Effector memory CD4-positive, alpha-beta T cell (primary cell): ENCODE results near the gene KCND2.

Experiments
- DNase-seq, 3 donors: peaks; one replicate each; pipeline ENCODE4 v3.0.0-alpha.2; 2020
- H3K27ac ChIP-seq: 2 replicates; pipeline ENCODE4 v1.7.0; 2013; ENCODE audit warnings: mild to moderate bottlenecking, low read length, moderate library complexity; ENCODE audit not compliant: insufficient read depth, poor library complexity, severe bottlenecking
- H3K27me3 ChIP-seq: replicated peaks from 2 replicates; pipeline ENCODE4 v1.7.0; 2013; ENCODE audit warnings: mild to moderate bottlenecking, low read length; ENCODE audit not compliant: insufficient read depth, control insufficient read depth, poor library complexity, severe bottlenecking
- H3K36me3 ChIP-seq: 2 replicates; pipeline ENCODE4 v1.7.0; 2013; ENCODE audit warnings: mild to moderate bottlenecking, low read length, moderate library complexity; ENCODE audit not compliant: control insufficient read depth, insufficient read depth
- H3K4me1 ChIP-seq: 2 replicates; pipeline ENCODE4 v1.7.0; 2013; ENCODE audit warnings: low read length, mild to moderate bottlenecking; ENCODE audit not compliant: control insufficient read depth, insufficient read depth, poor library complexity, severe bottlenecking
- H3K4me3 ChIP-seq: 2 replicates; pipeline ENCODE4 v1.7.0; 2013; ENCODE audit warnings: low read length, low read depth, mild to moderate bottlenecking; ENCODE audit not compliant: insufficient read depth, poor library complexity, severe bottlenecking
- H3K9me3 ChIP-seq: 2 replicates; pipeline ENCODE4 v1.7.0; 2013; ENCODE audit warnings: mild to moderate bottlenecking, low read length, moderate library complexity; ENCODE audit not compliant: control insufficient read depth

KCND2 gene

DNA sequence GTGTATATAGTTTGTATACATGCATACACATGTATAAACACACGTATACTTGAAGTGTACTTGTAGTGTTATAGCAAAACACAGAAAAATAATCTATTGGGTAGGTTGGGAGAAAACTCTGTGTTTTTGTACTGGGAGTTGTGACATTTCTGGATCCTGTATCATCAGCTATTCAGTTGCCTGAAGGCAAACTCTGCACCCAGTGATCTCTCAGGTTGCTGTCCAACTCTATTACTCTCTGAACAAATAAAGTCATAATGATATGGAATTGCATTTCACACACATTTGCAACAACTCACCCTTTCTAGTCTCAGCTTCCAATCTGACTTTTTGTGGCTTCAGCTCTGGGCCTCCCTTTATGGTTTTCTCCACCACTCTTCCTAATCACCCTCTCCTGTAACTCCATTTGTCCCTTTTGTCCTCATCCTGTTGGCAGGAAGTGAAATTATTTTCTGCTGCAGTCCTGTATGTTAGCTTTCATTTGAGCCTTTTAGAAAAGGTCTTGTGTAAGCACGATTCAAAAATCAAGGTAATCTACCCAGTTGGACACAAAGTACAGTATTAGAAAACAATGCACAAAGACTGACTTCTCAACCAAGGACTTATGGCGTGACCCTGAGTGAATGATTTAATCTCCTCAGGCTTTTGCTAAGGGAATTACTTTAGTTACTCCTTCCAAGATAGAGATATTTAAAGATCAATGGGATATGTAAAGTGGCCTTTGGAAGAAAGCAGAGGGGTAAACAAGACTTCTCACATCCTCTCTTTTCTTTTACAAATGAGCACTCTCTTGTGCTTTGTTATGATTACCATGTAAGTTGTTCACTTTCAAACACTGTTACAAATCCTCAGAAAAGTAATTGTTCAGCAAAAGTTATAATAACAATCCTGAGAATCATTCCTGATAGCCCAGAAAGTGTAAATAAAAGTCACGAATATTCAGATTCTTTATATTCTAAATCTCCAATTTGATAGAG, 249.1 kb downstream of the KCND2 start:
- H3K9me3 ChIP-seq: no peaks in the 10 kb centered on the region
- H3K4me3 ChIP-seq: no peak overlapping the region
- no peaks in the 10 kb centered on the region for H3K27me3 ChIP-seq
- no peaks in the 10 kb centered on the region for H3K36me3 ChIP-seq
- H3K4me1 ChIP-seq: no peaks in the 10 kb centered on the region
- DNase-seq: no peak
- H3K27ac ChIP-seq: no peak overlapping the region

GRCh38 chr7:120523985-120524384, 251.0 kb downstream of the KCND2 start:
- Histone ChIP-seq H3K4me1 (no peaks in the 10 kb centered on the region), H3K9me3 (no peaks in the 10 kb centered on the region), H3K36me3 (no peaks in the 10 kb centered on the region), H3K27ac (no peak overlapping the region), H3K27me3 (no peaks in the 10 kb centered on the region), H3K4me3 (no peak overlapping the region)
- DNase-seq: no peak

- Histone ChIP-seq H3K27ac (no peak overlapping the region), H3K9me3 (no peaks in the 10 kb centered on the region), H3K4me1 (no peaks in the 10 kb centered on the region), H3K4me3 (no peak overlapping the region), H3K27me3 (no peaks in the 10 kb centered on the region), H3K36me3 (no peaks in the 10 kb centered on the region)
- no peak for DNase-seq
Measured at GRCh38 chr7:120526902-120527509, 254.0 kb downstream of the KCND2 start.

DNA sequence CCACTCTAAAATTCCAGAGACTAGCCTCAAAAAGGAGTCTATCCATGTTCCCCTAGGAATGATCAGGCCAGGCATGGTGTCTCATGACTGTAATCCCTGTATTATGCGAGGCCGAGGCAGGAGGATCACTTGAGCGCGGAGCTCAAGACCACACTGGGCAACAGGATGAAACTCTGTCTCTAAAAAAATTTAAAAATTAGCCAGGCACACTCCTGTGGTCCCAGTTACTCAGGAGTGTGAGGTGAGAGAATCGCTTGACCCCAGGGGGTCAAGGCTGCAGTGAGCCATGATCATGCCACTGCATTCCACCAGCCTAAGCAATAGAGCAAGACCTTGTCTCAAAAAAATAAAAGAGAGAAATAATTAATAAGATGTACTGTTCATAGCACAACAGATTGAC, 256.8 kb downstream of the KCND2 start:
- no peak for DNase-seq
- Histone ChIP-seq H3K27me3 (no peaks in the 10 kb centered on the region), H3K36me3 (no peaks in the 10 kb centered on the region), H3K9me3 (no peaks in the 10 kb centered on the region), H3K4me1 (no peaks in the 10 kb centered on the region), H3K4me3 (no peak overlapping the region), H3K27ac (no peak overlapping the region)

- no peak overlapping the region for H3K4me3 ChIP-seq
- H3K4me1 ChIP-seq: no peaks in the 10 kb centered on the region
- H3K27me3 ChIP-seq: no peaks in the 10 kb centered on the region
- no peaks in the 10 kb centered on the region for H3K36me3 ChIP-seq
- no peak for DNase-seq
- H3K9me3 ChIP-seq: no peaks in the 10 kb centered on the region
- no peak overlapping the region for H3K27ac ChIP-seq
Measured at GRCh38 chr7:120538335-120538734, 265.4 kb downstream of the KCND2 start.

- Histone ChIP-seq H3K4me1 (no peaks in the 10 kb centered on the region), H3K4me3 (no peak overlapping the region), H3K9me3 (no peaks in the 10 kb centered on the region), H3K27me3 (no peaks in the 10 kb centered on the region), H3K36me3 (no peaks in the 10 kb centered on the region), H3K27ac (no peak overlapping the region)
- no peak for DNase-seq
Measured at GRCh38 chr7:120539321-120539720, 266.3 kb downstream of the KCND2 start.

GRCh38 chr7:120547605-120548004, 274.6 kb downstream of the KCND2 start:
- Histone ChIP-seq H3K4me3 (no peak overlapping the region), H3K36me3 (no peaks in the 10 kb centered on the region), H3K4me1 (no peaks in the 10 kb centered on the region), H3K27ac (no peak overlapping the region), H3K9me3 (no peaks in the 10 kb centered on the region), H3K27me3 (no peaks in the 10 kb centered on the region)
- no peak for DNase-seq

- Histone ChIP-seq H3K36me3 (no peaks in the 10 kb centered on the region), H3K4me3 (no peak overlapping the region), H3K4me1 (no peaks in the 10 kb centered on the region), H3K27me3 (no peaks in the 10 kb centered on the region), H3K9me3 (no peaks in the 10 kb centered on the region), H3K27ac (no peak overlapping the region)
- DNase-seq: no peak
Measured at GRCh38 chr7:120550494-120551048, 277.6 kb downstream of the KCND2 start.

DNA sequence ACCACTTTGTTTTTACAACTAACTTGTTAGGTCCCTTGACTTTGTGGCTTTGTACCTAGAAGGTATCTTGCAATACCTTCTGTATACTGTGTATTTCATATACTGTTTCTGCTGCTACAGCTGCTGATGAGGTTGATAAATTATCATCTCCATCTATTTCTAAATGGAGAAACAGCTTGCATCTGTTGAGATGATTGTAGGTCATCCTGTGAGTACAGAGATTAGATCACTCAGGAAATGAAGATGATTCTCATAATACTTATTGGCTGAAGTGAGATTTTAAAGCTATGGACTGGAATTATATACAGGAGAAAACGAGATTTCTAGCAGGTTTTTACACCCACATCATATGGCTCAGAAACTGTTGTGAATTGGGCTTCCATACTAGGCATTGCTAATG, 280.5 kb downstream of the KCND2 start:
- Histone ChIP-seq H3K27ac (no peak overlapping the region), H3K27me3 (no peaks in the 10 kb centered on the region), H3K4me1 (no peaks in the 10 kb centered on the region), H3K4me3 (no peak overlapping the region), H3K9me3 (no peaks in the 10 kb centered on the region), H3K36me3 (no peaks in the 10 kb centered on the region)
- no peak for DNase-seq

DNA sequence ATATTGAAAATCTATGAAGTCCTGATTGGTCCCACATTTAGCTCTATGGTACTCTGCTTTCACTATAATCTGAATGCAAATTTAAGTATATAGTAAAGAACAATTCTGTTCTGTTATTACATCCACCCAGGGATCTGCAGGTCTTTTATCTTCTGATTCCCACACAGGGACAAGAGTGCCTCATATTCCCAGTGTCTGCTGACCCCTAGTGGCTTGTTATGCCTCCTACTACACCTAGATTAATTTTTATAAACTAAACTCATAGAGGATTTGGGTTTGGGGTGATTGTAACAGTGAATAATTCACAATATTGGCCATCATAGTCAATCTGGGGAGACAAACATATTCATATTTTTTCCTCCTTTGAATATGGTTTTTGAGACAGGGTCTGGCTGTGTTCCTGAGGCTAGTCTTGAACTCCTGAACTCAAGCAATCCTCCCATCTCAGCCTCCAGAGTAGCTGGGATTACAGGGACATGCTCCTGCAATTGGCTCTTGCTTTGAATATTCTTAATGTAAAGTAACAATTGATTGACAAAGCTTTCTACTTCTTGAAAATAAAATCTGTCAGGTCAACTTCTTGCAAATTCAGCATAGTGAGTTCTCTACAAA, 282.1 kb downstream of the KCND2 start:
- Histone ChIP-seq H3K36me3 (no peaks in the 10 kb centered on the region), H3K9me3 (no peaks in the 10 kb centered on the region), H3K27me3 (no peaks in the 10 kb centered on the region), H3K4me1 (no peaks in the 10 kb centered on the region), H3K4me3 (no peak overlapping the region), H3K27ac (no peak overlapping the region)
- DNase-seq: no peak
